ENCODE data around the gene DPYD. TPM values are rescaled to one million over a fixed set of nuclear protein-coding genes. Genes with fewer than 3 reads are reported as not detected.

DPYD gene
- total RNA-seq, 1 donor from 2014 or later = 12.6 TPM

GRCh38 chr1:97545446-97545845 lies 375.4 kb downstream of the DPYD start:
- Mint-ChIP-seq H3K9me3 (no peaks in the 10 kb centered on the region), H3K27me3 (no peaks in the 10 kb centered on the region)

GRCh38 chr1:97540346-97540888 lies 380.4 kb downstream of the DPYD start:
- CTCF ChIA-PET = no interaction called here
- H3K27ac Mint-ChIP-seq = no peak overlapping the region
- no peak for TF ChIP-seq CTCF (IDR thresholded peaks at IDR 0.05)

More at GRCh38 chr1:97545446-97545845, 375.4 kb downstream of the DPYD start:
- no peaks in the 10 kb centered on the region for H3K4me1 Mint-ChIP-seq
- ChIA-PET CTCF (no interaction called here), POLR2A (no interaction called here)
- TF ChIP-seq CTCF (IDR thresholded peaks at IDR 0.05) = no peak
- intact Hi-C loops (cut with micrococcal nuclease) = no loop called here
- peaks cover 4% of the 10 kb centered on the region for H3K36me3 Mint-ChIP-seq (ENCODE audit: low read depth)
- DNase-seq (no peak), ATAC-seq (ENCODE audit: low read depth) (no peak)
- no peak overlapping the region for H3K4me3 Mint-ChIP-seq
- no peak overlapping the region for H3K27ac Mint-ChIP-seq

GRCh38 chr1:97538113-97538512 lies 382.7 kb downstream of the DPYD start:
- no peak for TF ChIP-seq CTCF (IDR thresholded peaks at IDR 0.05)
- no peak for ATAC-seq (ENCODE audit: low read depth)
- ChIA-PET POLR2A (no interaction called here), CTCF (no interaction called here)
- no peak overlapping the region for H3K27ac Mint-ChIP-seq
- no peaks in the 10 kb centered on the region for H3K27me3 Mint-ChIP-seq
- H3K9me3 Mint-ChIP-seq = no peaks in the 10 kb centered on the region
- no peaks in the 10 kb centered on the region for H3K36me3 Mint-ChIP-seq (ENCODE audit: low read depth)
- no peak overlapping the region for H3K4me3 Mint-ChIP-seq
- H3K4me1 Mint-ChIP-seq = no peaks in the 10 kb centered on the region
- intact Hi-C loops (cut with micrococcal nuclease) = no loop called here
- DNase-seq = no peak

More at GRCh38 chr1:97540346-97540888, 380.4 kb downstream of the DPYD start:
- no peaks in the 10 kb centered on the region for H3K9me3 Mint-ChIP-seq
- POLR2A ChIA-PET = no interaction called here
- peaks cover 2% of the 10 kb centered on the region for H3K36me3 Mint-ChIP-seq (ENCODE audit: low read depth)
- DNase-seq (no peak), ATAC-seq (ENCODE audit: low read depth) (no peak)
- H3K4me3 Mint-ChIP-seq = no peak overlapping the region
- H3K27me3 Mint-ChIP-seq = no peaks in the 10 kb centered on the region
- intact Hi-C loops (cut with micrococcal nuclease) = no loop called here
- H3K4me1 Mint-ChIP-seq = no peaks in the 10 kb centered on the region

- no peak overlapping the region for H3K4me3 Mint-ChIP-seq
- intact Hi-C loops (cut with micrococcal nuclease) = no loop called here
- no peak overlapping the region for H3K27ac Mint-ChIP-seq
- H3K36me3 Mint-ChIP-seq (ENCODE audit: low read depth) = no peaks in the 10 kb centered on the region
- no peak for ATAC-seq (ENCODE audit: low read depth)
- H3K9me3 Mint-ChIP-seq = no peaks in the 10 kb centered on the region
- H3K27me3 Mint-ChIP-seq = no peaks in the 10 kb centered on the region
- ChIA-PET CTCF (no interaction called here), POLR2A (no interaction called here)
- TF ChIP-seq CTCF (IDR thresholded peaks at IDR 0.05) = no peak
- DNase-seq = no peak
- H3K4me1 Mint-ChIP-seq = no peaks in the 10 kb centered on the region
Measured at GRCh38 chr1:97533358-97533757, 387.5 kb downstream of the DPYD start.

- POLR2A ChIA-PET = no interaction called here
- no peaks in the 10 kb centered on the region for H3K27me3 Mint-ChIP-seq
- no peaks in the 10 kb centered on the region for H3K4me1 Mint-ChIP-seq
- no peak overlapping the region for H3K27ac Mint-ChIP-seq
- no peaks in the 10 kb centered on the region for H3K36me3 Mint-ChIP-seq (ENCODE audit: low read depth)
- DNase-seq = no peak
- CTCF ChIA-PET = no interaction called here
- no peak for ATAC-seq (ENCODE audit: low read depth)
- intact Hi-C loops (cut with micrococcal nuclease) = no loop called here
- H3K9me3 Mint-ChIP-seq = no peaks in the 10 kb centered on the region
- no peak for TF ChIP-seq CTCF (IDR thresholded peaks at IDR 0.05)
- H3K4me3 Mint-ChIP-seq = no peak overlapping the region
Measured at GRCh38 chr1:97529600-97529999, 391.2 kb downstream of the DPYD start.

All from activated B cell treated with CpG ODN at 0.5 μM for 24 hours (primary cell).